Measurements from ENCODE around the gene RAB8B. TPM values are rescaled to one million over a fixed set of nuclear protein-coding genes. Genes with fewer than 3 reads are reported as not detected.
"Not testable (repeated sequence)": the region's sequence is repeated elsewhere in the genome, so short reads cannot be mapped to it uniquely, and the experiment has no call there.

RAB8B gene
- total RNA-seq, 2 donors from 2014 or later: 21.9 to 28.8 TPM

- WGBS, 2 experiments (ENCODE audit: insufficient coverage in 1 of 2, insufficient read length in 1 of 2): 92 to 93% methylated on average over 5 of the region's 5 CpGs
- H3K9me3 ChIP-seq (ENCODE audit: control insufficient read depth, low read length): no peaks in the 10 kb centered on the region
- no peaks in the 10 kb centered on the region for H3K27me3 Mint-ChIP-seq (ENCODE audit: insufficient read depth)
- TF ChIP-seq CTCF (conservative IDR thresholded peaks at IDR 0.05): no peak
- no peak overlapping the region for H3K27ac Mint-ChIP-seq
- peaks cover 16% of the 10 kb centered on the region for H3K4me1 Mint-ChIP-seq
- DNase-seq: no peak
- H3K36me3 Mint-ChIP-seq (ENCODE audit: low read depth): peaks cover 2% of the 10 kb centered on the region
- no peak overlapping the region for H3K4me3 ChIP-seq (ENCODE audit: low read length)
- H3K36me3 ChIP-seq (ENCODE audit: control insufficient read depth, insufficient read depth, low read length): no peaks in the 10 kb centered on the region
- no peak overlapping the region for H3K9ac ChIP-seq (ENCODE audit: extremely low read depth, low read length, poor library complexity, severe bottlenecking)
- no peak overlapping the region for H3K27ac ChIP-seq (ENCODE audit: low read depth, low read length)
- no peaks in the 10 kb centered on the region for H3K27me3 ChIP-seq (ENCODE audit: control insufficient read depth, insufficient read depth, low read length, poor library complexity, severe bottlenecking)
- no peaks in the 10 kb centered on the region for H3K9me3 Mint-ChIP-seq
- no peak overlapping the region for H3K4me3 Mint-ChIP-seq
- H3K4me1 ChIP-seq (ENCODE audit: control insufficient read depth, insufficient read depth, low read length): no peaks in the 10 kb centered on the region
These were observed 13.5 kb downstream of the RAB8B start for GRCh38 chr15:63202861-63203260.

- Mint-ChIP-seq H3K27ac (no peak overlapping the region), H3K4me3 (no peak overlapping the region), H3K4me1 (peaks cover 10% of the 10 kb centered on the region), H3K36me3 (ENCODE audit: low read depth) (peaks cover 2% of the 10 kb centered on the region), H3K9me3 (no peaks in the 10 kb centered on the region), H3K27me3 (ENCODE audit: insufficient read depth) (no peaks in the 10 kb centered on the region)
- WGBS, 2 experiments (ENCODE audit: insufficient coverage in 1 of 2, insufficient read length in 1 of 2): 96 to 100% methylated on average over 5 to 9 of the region's 9 CpGs
- no peak for TF ChIP-seq CTCF (conservative IDR thresholded peaks at IDR 0.05)
- H3K27me3 ChIP-seq (ENCODE audit: control insufficient read depth, insufficient read depth, low read length, poor library complexity, severe bottlenecking): no peaks in the 10 kb centered on the region
- no peak overlapping the region for H3K9ac ChIP-seq (ENCODE audit: extremely low read depth, low read length, poor library complexity, severe bottlenecking)
- H3K27ac ChIP-seq (ENCODE audit: low read depth, low read length): no peak overlapping the region
- H3K36me3 ChIP-seq (ENCODE audit: control insufficient read depth, insufficient read depth, low read length): no peaks in the 10 kb centered on the region
- H3K4me3 ChIP-seq (ENCODE audit: low read length): no peak overlapping the region
- H3K4me1 ChIP-seq (ENCODE audit: control insufficient read depth, insufficient read depth, low read length): no peaks in the 10 kb centered on the region
- DNase-seq: no peak
- no peaks in the 10 kb centered on the region for H3K9me3 ChIP-seq (ENCODE audit: control insufficient read depth, low read length)
These were observed 14.2 kb downstream of the RAB8B start for GRCh38 chr15:63203451-63204090.

- no peaks in the 10 kb centered on the region for H3K27me3 Mint-ChIP-seq (ENCODE audit: insufficient read depth)
- no peak overlapping the region for H3K4me3 Mint-ChIP-seq
- no peaks in the 10 kb centered on the region for H3K9me3 ChIP-seq (ENCODE audit: control insufficient read depth, low read length)
- H3K36me3 ChIP-seq (ENCODE audit: control insufficient read depth, insufficient read depth, low read length): no peaks in the 10 kb centered on the region
- no peaks in the 10 kb centered on the region for H3K27me3 ChIP-seq (ENCODE audit: control insufficient read depth, insufficient read depth, low read length, poor library complexity, severe bottlenecking)
- no peak for TF ChIP-seq CTCF (conservative IDR thresholded peaks at IDR 0.05)
- peaks cover 4% of the 10 kb centered on the region for H3K4me1 ChIP-seq (ENCODE audit: control insufficient read depth, insufficient read depth, low read length)
- H3K9ac ChIP-seq (ENCODE audit: extremely low read depth, low read length, poor library complexity, severe bottlenecking): no peak overlapping the region
- H3K4me3 ChIP-seq (ENCODE audit: low read length): no peak overlapping the region
- H3K9me3 Mint-ChIP-seq: no peaks in the 10 kb centered on the region
- DNase-seq: no peak
- WGBS, 2 experiments (ENCODE audit: insufficient coverage in 1 of 2, insufficient read length in 1 of 2): 95% methylated on average over 2 of the region's 2 CpGs; no CpG with 5 or more reads in 1 of the 2 experiments
- H3K36me3 Mint-ChIP-seq (ENCODE audit: low read depth): peaks cover under 1% of the 10 kb centered on the region
- H3K27ac Mint-ChIP-seq: no peak overlapping the region
- H3K4me1 Mint-ChIP-seq: peaks cover 18% of the 10 kb centered on the region
- H3K27ac ChIP-seq (ENCODE audit: low read depth, low read length): no peak overlapping the region
These were observed 16.7 kb downstream of the RAB8B start for GRCh38 chr15:63206079-63206478.

GRCh38 chr15:63208824-63209223, 19.4 kb downstream of the RAB8B start:
- not testable (repeated sequence) for H3K27me3 ChIP-seq (ENCODE audit: control insufficient read depth, insufficient read depth, low read length, poor library complexity, severe bottlenecking); H3K9me3 ChIP-seq (ENCODE audit: control insufficient read depth, low read length); H3K36me3 Mint-ChIP-seq (ENCODE audit: low read depth); DNase-seq; H3K4me3 Mint-ChIP-seq; H3K4me3 ChIP-seq (ENCODE audit: low read length); H3K27ac ChIP-seq (ENCODE audit: low read depth, low read length); H3K36me3 ChIP-seq (ENCODE audit: control insufficient read depth, insufficient read depth, low read length); H3K9me3 Mint-ChIP-seq; H3K4me1 ChIP-seq (ENCODE audit: control insufficient read depth, insufficient read depth, low read length); H3K27ac Mint-ChIP-seq; H3K27me3 Mint-ChIP-seq (ENCODE audit: insufficient read depth); H3K9ac ChIP-seq (ENCODE audit: extremely low read depth, low read length, poor library complexity, severe bottlenecking)
- 91 to 92% methylated on average over 8 to 11 of the region's 12 CpGs for WGBS, 2 experiments (ENCODE audit: insufficient coverage in 1 of 2, insufficient read length in 1 of 2)
- peaks cover 18% of the 10 kb centered on the region for H3K4me1 Mint-ChIP-seq
